Measurements from ENCODE around the gene PRKAR1A. TPM values are rescaled to one million over a fixed set of nuclear protein-coding genes. Genes with fewer than 3 reads are reported as not detected.
"Not testable (repeated sequence)": the region's sequence is repeated elsewhere in the genome, so short reads cannot be mapped to it uniquely, and the experiment has no call there.

The PRKAR1A gene
- total RNA-seq, 1 experiment from 2014 or later = 158 TPM

DNA sequence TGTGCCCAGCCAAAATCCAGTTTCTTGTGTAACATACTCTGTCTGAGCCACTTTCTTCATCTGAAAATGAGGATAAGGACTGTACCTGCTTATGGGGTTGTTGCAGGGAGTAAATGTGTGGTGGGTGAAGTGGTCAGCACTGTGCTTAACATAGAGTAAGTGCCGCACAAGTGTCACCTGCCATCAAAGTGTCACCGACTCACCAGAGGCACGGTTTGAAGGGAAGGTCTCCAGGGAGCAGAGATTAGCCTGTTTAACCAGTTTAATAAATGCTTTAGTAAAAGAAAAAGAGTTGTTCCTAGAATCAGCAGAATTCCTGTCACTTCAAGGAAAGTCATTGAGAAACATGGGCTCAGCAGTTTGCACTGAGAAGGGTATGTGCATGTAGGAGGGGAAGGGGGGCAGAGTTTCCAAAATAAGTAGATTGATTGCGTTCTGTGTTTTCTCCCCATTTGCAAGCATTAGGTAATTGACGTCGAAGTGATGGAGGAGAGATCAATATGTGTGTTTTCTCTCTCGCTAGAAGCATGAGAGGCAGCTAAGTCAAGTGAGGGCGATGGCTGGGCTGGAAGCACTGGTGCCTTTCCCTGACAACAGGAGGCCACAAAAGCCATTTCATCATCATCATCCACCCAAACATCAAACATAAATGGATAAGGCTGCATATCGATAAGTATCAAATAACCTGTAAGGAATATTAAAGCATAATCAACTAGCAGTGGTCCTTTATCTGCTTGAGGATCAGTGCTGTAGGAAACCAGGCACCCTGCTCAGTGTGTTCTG lies 69.8 kb downstream of the PRKAR1A start (continued):
- TF ChIP-seq, protein P1, sequence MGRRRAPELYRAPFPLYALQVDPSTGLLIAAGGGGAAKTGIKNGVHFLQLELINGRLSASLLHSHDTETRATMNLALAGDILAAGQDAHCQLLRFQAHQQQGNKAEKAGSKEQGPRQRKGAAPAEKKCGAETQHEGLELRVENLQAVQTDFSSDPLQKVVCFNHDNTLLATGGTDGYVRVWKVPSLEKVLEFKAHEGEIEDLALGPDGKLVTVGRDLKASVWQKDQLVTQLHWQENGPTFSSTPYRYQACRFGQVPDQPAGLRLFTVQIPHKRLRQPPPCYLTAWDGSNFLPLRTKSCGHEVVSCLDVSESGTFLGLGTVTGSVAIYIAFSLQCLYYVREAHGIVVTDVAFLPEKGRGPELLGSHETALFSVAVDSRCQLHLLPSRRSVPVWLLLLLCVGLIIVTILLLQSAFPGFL (CRISPR knock-in tag; IDR thresholded peaks at IDR 0.05; ENCODE audit: borderline replicate concordance) = no peak
- TF ChIP-seq RORB (CRISPR knock-in tag; IDR thresholded peaks at IDR 0.05) = no peak
- no peak for TF ChIP-seq KAT7 (CRISPR knock-in tag; IDR thresholded peaks at IDR 0.05; ENCODE audit: borderline replicate concordance)
- TF ChIP-seq, protein P2, sequence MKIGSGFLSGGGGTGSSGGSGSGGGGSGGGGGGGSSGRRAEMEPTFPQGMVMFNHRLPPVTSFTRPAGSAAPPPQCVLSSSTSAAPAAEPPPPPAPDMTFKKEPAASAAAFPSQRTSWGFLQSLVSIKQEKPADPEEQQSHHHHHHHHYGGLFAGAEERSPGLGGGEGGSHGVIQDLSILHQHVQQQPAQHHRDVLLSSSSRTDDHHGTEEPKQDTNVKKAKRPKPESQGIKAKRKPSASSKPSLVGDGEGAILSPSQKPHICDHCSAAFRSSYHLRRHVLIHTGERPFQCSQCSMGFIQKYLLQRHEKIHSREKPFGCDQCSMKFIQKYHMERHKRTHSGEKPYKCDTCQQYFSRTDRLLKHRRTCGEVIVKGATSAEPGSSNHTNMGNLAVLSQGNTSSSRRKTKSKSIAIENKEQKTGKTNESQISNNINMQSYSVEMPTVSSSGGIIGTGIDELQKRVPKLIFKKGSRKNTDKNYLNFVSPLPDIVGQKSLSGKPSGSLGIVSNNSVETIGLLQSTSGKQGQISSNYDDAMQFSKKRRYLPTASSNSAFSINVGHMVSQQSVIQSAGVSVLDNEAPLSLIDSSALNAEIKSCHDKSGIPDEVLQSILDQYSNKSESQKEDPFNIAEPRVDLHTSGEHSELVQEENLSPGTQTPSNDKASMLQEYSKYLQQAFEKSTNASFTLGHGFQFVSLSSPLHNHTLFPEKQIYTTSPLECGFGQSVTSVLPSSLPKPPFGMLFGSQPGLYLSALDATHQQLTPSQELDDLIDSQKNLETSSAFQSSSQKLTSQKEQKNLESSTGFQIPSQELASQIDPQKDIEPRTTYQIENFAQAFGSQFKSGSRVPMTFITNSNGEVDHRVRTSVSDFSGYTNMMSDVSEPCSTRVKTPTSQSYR (CRISPR knock-in tag; IDR thresholded peaks at IDR 0.05) = no peak

DNA sequence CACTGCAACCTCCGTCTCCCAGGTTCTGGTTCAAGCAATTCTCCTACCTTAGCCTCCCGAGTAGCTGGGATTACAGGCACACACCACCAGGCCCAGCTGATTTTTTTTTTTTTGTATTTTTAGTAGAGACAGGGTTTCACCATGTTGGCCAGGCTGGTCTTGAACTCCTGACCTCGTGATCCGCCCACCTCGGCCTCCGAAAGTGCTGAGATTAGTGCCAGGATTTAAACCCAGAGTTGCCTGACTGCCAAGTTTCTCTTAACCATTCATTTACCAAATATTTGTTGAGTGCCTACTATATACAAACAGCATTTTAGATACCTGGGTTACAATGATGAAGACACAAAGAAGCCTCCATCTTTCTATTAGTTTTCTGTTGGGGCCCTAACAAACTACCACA lies 70.6 kb downstream of the PRKAR1A start:
- DNase-seq (ENCODE audit: low spot score); H3K27ac Mint-ChIP-seq; H3K4me3 Mint-ChIP-seq; POLR2A ChIA-PET; H3K36me3 Mint-ChIP-seq; ATAC-seq; CTCF ChIA-PET; H3K27me3 Mint-ChIP-seq (ENCODE audit: low read depth); H3K4me1 Mint-ChIP-seq: not testable (repeated sequence)
- H3K9me3 Mint-ChIP-seq = peaks cover 22% of the 10 kb centered on the region

DNA sequence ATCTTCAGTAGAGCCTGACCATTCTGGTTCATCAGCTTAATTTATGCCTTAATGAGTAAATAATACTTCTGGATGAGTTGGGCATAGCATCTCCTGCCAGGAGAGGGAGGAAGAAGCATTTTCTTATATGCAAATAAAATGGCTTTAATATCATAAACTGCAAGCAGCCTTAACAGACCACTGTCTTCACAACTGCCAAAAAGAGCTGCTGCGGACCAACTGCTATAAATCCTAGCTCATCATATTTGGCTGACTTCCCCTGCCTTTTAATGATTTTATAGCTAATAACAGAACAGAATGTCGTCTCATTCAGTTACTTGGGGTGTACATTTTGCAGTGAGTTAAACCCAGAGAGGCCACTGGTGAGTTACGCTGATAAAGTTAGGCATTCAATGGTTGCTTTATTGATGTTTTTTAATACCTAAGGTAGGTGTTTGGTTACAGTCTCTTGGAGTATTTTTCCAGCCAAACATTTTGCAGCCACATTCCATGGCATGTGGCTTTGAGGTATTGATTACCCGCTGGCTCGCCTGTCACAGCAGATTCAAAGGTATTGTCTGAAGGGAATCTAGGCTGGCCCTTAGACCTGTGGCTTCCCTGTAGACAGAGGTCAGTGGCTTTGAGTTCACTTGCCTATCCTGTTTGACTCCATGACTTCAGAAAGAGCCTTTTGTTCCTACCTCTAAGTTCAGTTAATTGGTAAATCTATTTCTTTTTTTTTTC lies 72.5 kb downstream of the PRKAR1A start:
- ChIA-PET CTCF (no interaction called here), POLR2A (no interaction called here)
- no peak overlapping the region for H3K4me3 Mint-ChIP-seq
- H3K9me3 Mint-ChIP-seq = peaks cover 33% of the 10 kb centered on the region
- no peak overlapping the region for H3K27ac Mint-ChIP-seq
- H3K4me1 Mint-ChIP-seq = 0 out of 2 replicates have a peak, but pooled peaks cover 2% of the 10 kb centered on the region
- peaks cover 9% of the 10 kb centered on the region for H3K36me3 Mint-ChIP-seq
- no peaks in the 10 kb centered on the region for H3K27me3 Mint-ChIP-seq (ENCODE audit: low read depth)
- ATAC-seq (no peak), DNase-seq (ENCODE audit: low spot score) (no peak)
- TF ChIP-seq, protein P3, sequence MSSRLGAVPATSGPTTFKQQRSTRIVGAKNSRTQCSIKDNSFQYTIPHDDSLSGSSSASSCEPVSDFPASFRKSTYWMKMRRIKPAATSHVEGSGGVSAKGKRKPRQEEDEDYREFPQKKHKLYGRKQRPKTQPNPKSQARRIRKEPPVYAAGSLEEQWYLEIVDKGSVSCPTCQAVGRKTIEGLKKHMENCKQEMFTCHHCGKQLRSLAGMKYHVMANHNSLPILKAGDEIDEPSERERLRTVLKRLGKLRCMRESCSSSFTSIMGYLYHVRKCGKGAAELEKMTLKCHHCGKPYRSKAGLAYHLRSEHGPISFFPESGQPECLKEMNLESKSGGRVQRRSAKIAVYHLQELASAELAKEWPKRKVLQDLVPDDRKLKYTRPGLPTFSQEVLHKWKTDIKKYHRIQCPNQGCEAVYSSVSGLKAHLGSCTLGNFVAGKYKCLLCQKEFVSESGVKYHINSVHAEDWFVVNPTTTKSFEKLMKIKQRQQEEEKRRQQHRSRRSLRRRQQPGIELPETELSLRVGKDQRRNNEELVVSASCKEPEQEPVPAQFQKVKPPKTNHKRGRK (CRISPR knock-in tag; IDR thresholded peaks at IDR 0.05; ENCODE audit: borderline replicate concordance) = no peak
- TF ChIP-seq ESRRA (CRISPR knock-in tag; IDR thresholded peaks at IDR 0.05; ENCODE audit: borderline replicate concordance) (no peak), ZNF423 (CRISPR knock-in tag; IDR thresholded peaks at IDR 0.05) (no peak), SOX15 (CRISPR knock-in tag; IDR thresholded peaks at IDR 0.05) (no peak), ATF1 (CRISPR knock-in tag; IDR thresholded peaks at IDR 0.05) (no peak), SMAD4 (CRISPR knock-in tag; IDR thresholded peaks at IDR 0.05) (no peak), CBFB (CRISPR knock-in tag; IDR thresholded peaks at IDR 0.05; ENCODE audit: low read depth) (no peak), TEAD1 (CRISPR knock-in tag; IDR thresholded peaks at IDR 0.05) (no peak), ZNF121 (CRISPR knock-in tag; IDR thresholded peaks at IDR 0.05) (no peak), RORB (CRISPR knock-in tag; IDR thresholded peaks at IDR 0.05) (no peak), ELF4 (CRISPR knock-in tag; IDR thresholded peaks at IDR 0.05; ENCODE audit: low read depth) (no peak), TP53 (CRISPR knock-in tag; IDR thresholded peaks at IDR 0.05) (no peak), TCF7 (CRISPR knock-in tag; IDR thresholded peaks at IDR 0.05; ENCODE audit: low read depth) (no peak)
- TF ChIP-seq, protein P2 (CRISPR knock-in tag; IDR thresholded peaks at IDR 0.05) = no peak
- TF ChIP-seq, protein P4, sequence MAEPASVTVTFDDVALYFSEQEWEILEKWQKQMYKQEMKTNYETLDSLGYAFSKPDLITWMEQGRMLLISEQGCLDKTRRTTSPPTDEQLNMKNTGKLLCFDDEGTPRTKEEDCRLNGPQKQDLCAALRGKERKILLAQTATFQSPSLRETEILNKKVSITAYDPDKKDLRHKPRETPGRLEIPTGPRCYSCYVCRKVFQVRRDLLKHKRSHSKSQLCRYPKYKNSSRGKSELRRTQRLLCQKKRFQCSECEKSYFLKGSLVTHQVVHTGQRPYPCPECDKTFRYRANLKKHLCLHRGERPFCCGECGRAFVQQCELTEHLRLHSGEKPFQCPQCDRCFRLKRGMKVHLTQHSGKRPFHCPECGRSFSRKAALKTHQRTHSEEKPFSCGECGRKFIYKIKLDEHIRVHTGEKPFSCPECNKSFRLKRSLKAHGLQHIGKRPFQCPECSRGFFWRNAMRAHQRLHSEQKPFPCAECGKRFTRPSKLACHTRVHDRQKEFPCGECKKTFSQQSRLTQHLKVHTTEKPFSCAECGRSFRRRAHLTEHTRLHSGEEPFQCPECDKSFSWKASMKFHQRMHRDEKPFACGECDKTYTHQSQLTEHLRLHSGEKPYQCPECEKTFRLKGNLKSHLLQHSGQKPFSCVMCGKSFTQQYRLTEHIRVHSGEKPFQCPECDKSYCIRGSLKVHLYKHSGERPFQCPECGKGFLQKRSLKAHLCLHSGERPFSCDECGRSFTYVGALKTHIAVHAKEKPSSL (CRISPR knock-in tag; conservative IDR thresholded peaks at IDR 0.05) = no peak
- TF ChIP-seq, protein P5, sequence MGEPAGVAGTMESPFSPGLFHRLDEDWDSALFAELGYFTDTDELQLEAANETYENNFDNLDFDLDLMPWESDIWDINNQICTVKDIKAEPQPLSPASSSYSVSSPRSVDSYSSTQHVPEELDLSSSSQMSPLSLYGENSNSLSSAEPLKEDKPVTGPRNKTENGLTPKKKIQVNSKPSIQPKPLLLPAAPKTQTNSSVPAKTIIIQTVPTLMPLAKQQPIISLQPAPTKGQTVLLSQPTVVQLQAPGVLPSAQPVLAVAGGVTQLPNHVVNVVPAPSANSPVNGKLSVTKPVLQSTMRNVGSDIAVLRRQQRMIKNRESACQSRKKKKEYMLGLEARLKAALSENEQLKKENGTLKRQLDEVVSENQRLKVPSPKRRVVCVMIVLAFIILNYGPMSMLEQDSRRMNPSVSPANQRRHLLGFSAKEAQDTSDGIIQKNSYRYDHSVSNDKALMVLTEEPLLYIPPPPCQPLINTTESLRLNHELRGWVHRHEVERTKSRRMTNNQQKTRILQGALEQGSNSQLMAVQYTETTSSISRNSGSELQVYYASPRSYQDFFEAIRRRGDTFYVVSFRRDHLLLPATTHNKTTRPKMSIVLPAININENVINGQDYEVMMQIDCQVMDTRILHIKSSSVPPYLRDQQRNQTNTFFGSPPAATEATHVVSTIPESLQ (CRISPR knock-in tag; IDR thresholded peaks at IDR 0.05) = no peak

All from WTC11 (cell line).